Measurements from ENCODE around the gene TTC7B. TPM values are rescaled to one million over a fixed set of nuclear protein-coding genes. Genes with fewer than 3 reads are reported as not detected.

The TTC7B gene
- total and polyA plus RNA-seq, 2 donors (not counting 1 experiment from before 2014, with no cell fraction given), result 18.8 to 37.5 TPM

DNA sequence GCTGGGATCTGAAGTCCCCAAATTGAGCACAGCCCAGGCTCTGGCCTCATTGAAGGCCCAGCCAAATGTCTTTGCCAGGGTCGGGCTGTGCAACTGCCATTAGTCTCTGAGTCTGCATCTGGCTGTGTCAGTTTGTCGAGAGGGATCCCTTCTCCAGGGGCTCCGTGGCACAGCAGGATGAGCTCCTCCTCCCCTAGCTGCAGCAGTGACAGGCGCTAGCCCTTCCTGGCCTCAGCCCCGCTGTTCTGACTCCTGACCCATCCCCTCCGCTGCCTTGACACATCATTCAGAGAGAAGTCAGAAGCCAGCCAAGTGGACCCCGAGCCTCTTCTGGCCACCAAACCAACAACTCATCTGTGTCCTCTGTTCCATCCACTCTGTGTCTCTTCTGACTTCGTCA lies 231.1 kb downstream of the TTC7B start:
- Histone ChIP-seq H3K9me3 (ENCODE audit: control insufficient read depth, insufficient read depth, low read depth, low read length) (no peaks in the 10 kb centered on the region), H3K27ac (ENCODE audit: insufficient read depth, low read length) (no peak overlapping the region), H4K20me1 (ENCODE audit: control insufficient read depth, extremely low read depth, insufficient read depth, low read length) (no peaks in the 10 kb centered on the region), H3K4me1 (ENCODE audit: control insufficient read depth, extremely low read depth, insufficient read depth, low read length) (no peaks in the 10 kb centered on the region), H3K79me2 (ENCODE audit: control insufficient read depth, insufficient read depth, low read length) (no peaks in the 10 kb centered on the region), H3K9ac (ENCODE audit: insufficient read depth, low read length) (no peak overlapping the region), H3K4me2 (ENCODE audit: extremely low read depth, insufficient read depth, low read length) (no peak overlapping the region), H2AFZ (ENCODE audit: low read length) (no peak overlapping the region), H3K36me3 (ENCODE audit: control insufficient read depth, insufficient read depth, low read length) (no peaks in the 10 kb centered on the region), H3K27me3 (ENCODE audit: control insufficient read depth, insufficient read depth, low read length) (no peaks in the 10 kb centered on the region), H3K4me3 (replicated peaks in 1 of 4; ENCODE audit: control extremely low read depth in 1 of 4, insufficient read depth in 1 of 4, low read depth in 3 of 4, low read length in 4 of 4) (no peak overlapping the region)
- no peak for DNase-seq (ENCODE audit: low read depth in 2 of 2)
- TF ChIP-seq, protein P1, sequence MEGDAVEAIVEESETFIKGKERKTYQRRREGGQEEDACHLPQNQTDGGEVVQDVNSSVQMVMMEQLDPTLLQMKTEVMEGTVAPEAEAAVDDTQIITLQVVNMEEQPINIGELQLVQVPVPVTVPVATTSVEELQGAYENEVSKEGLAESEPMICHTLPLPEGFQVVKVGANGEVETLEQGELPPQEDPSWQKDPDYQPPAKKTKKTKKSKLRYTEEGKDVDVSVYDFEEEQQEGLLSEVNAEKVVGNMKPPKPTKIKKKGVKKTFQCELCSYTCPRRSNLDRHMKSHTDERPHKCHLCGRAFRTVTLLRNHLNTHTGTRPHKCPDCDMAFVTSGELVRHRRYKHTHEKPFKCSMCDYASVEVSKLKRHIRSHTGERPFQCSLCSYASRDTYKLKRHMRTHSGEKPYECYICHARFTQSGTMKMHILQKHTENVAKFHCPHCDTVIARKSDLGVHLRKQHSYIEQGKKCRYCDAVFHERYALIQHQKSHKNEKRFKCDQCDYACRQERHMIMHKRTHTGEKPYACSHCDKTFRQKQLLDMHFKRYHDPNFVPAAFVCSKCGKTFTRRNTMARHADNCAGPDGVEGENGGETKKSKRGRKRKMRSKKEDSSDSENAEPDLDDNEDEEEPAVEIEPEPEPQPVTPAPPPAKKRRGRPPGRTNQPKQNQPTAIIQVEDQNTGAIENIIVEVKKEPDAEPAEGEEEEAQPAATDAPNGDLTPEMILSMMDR (conservative IDR thresholded peaks at IDR 0.05 in 1 of 2, IDR thresholded peaks at IDR 0.05 in 1 of 2; ENCODE audit: low read depth in 1 of 2, low read length in 2 of 2), result no peak
- TF ChIP-seq EZH2 (IDR thresholded peaks at IDR 0.05; ENCODE audit: low read length, missing control alignments), result no peak

DNA sequence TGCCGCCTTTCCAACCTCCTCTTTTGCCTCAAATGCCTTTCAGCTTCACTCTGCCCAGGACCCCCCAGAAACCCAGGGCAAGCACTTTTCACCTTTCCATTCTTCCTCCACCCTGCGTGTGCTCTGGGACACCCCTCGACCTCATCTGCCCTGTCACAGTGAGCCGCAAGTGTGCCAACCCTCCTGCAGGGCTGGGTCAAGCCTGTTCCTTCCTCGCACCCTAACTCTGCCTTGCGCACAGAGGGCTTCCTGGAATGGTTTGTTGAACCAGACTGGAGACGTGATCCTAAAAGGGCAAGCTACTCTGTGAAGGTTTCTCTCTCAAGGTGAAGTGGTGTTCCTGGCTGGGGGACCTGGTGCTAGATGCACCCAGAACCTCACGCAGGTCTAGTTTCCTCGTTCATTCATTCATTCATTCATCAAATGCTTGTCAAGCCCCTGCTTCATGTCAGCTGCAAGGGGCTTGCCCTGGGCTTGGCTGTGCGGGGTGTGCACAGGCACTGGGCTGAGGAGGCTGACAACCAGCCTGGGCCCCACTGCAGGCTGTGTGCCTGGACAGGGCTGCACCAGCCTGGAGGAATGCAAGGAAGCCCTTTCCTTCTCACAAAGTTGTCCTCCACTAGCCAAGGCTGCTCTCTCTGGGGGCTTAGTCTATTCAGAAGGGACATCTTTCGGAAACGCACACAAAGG lies 232.2 kb downstream of the TTC7B start:
- Histone ChIP-seq H3K36me3 (ENCODE audit: control insufficient read depth, insufficient read depth, low read length) (no peaks in the 10 kb centered on the region), H3K9me3 (ENCODE audit: control insufficient read depth, insufficient read depth, low read depth, low read length) (no peaks in the 10 kb centered on the region), H3K4me1 (ENCODE audit: control insufficient read depth, extremely low read depth, insufficient read depth, low read length) (no peaks in the 10 kb centered on the region), H3K79me2 (ENCODE audit: control insufficient read depth, insufficient read depth, low read length) (no peaks in the 10 kb centered on the region), H3K27ac (ENCODE audit: insufficient read depth, low read length) (no peak overlapping the region), H3K9ac (ENCODE audit: insufficient read depth, low read length) (no peak overlapping the region), H3K4me3 (replicated peaks in 1 of 4; ENCODE audit: control extremely low read depth in 1 of 4, insufficient read depth in 1 of 4, low read depth in 3 of 4, low read length in 4 of 4) (no peak overlapping the region), H3K27me3 (ENCODE audit: control insufficient read depth, insufficient read depth, low read length) (no peaks in the 10 kb centered on the region), H4K20me1 (ENCODE audit: control insufficient read depth, extremely low read depth, insufficient read depth, low read length) (no peaks in the 10 kb centered on the region), H3K4me2 (ENCODE audit: extremely low read depth, insufficient read depth, low read length) (no peak overlapping the region), H2AFZ (ENCODE audit: low read length) (no peak overlapping the region)
- TF ChIP-seq EZH2 (IDR thresholded peaks at IDR 0.05; ENCODE audit: low read length, missing control alignments), result no peak
- TF ChIP-seq, protein P1 (conservative IDR thresholded peaks at IDR 0.05 in 1 of 2, IDR thresholded peaks at IDR 0.05 in 1 of 2; ENCODE audit: low read depth in 1 of 2, low read length in 2 of 2), result no peak
- no peak for DNase-seq (ENCODE audit: low read depth in 2 of 2)

DNA sequence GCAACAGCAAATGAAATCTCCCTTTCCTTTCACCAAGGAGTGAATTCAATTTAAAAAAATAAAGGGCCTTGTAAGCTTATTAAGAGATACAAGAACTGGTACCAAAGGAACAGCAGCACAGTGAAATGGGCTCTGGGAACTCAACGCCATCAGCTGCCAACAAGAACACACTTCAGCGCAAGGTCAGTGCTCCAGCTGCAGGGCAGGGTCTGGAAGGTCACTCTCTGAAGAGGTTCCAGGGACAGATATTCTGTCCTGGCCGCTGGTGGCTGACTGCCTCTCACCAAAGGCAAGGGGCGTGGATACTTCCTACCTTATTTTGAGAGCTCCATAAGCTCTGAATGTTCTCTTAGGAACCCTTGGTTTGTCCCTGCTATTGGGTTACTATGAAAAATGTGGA lies 232.8 kb downstream of the TTC7B start:
- H3K4me3 ChIP-seq (replicated peaks in 1 of 4; ENCODE audit: control extremely low read depth in 1 of 4, insufficient read depth in 1 of 4, low read depth in 3 of 4, low read length in 4 of 4), result no peak overlapping the region
- TF ChIP-seq EZH2 (IDR thresholded peaks at IDR 0.05; ENCODE audit: low read length, missing control alignments), result no peak
- TF ChIP-seq, protein P1 (conservative IDR thresholded peaks at IDR 0.05 in 1 of 2, IDR thresholded peaks at IDR 0.05 in 1 of 2; ENCODE audit: low read depth in 1 of 2, low read length in 2 of 2), result no peak
- no peak overlapping the region for H2AFZ ChIP-seq (ENCODE audit: low read length)
- no peaks in the 10 kb centered on the region for H4K20me1 ChIP-seq (ENCODE audit: control insufficient read depth, extremely low read depth, insufficient read depth, low read length)
- no peaks in the 10 kb centered on the region for H3K36me3 ChIP-seq (ENCODE audit: control insufficient read depth, insufficient read depth, low read length)
- no peaks in the 10 kb centered on the region for H3K9me3 ChIP-seq (ENCODE audit: control insufficient read depth, insufficient read depth, low read depth, low read length)
- H3K27ac ChIP-seq (ENCODE audit: insufficient read depth, low read length), result no peak overlapping the region
- H3K4me2 ChIP-seq (ENCODE audit: extremely low read depth, insufficient read depth, low read length), result no peak overlapping the region
- DNase-seq (ENCODE audit: low read depth in 2 of 2), result no peak
- H3K4me1 ChIP-seq (ENCODE audit: control insufficient read depth, extremely low read depth, insufficient read depth, low read length), result no peaks in the 10 kb centered on the region
- H3K9ac ChIP-seq (ENCODE audit: insufficient read depth, low read length), result no peak overlapping the region
- H3K27me3 ChIP-seq (ENCODE audit: control insufficient read depth, insufficient read depth, low read length), result no peaks in the 10 kb centered on the region
- H3K79me2 ChIP-seq (ENCODE audit: control insufficient read depth, insufficient read depth, low read length), result no peaks in the 10 kb centered on the region

All from fibroblast of lung (primary cell).